ENCODE measurements around the gene LMLN. TPM values are rescaled to one million over a fixed set of nuclear protein-coding genes. Genes with fewer than 3 reads are reported as not detected.

Gene LMLN
- total and polyA plus RNA-seq, 2 of the 8 experiments (the other 6 are each of a cell fraction or from before 2014, with no cell fraction given), result 3.9 to 5.0 TPM

DNA sequence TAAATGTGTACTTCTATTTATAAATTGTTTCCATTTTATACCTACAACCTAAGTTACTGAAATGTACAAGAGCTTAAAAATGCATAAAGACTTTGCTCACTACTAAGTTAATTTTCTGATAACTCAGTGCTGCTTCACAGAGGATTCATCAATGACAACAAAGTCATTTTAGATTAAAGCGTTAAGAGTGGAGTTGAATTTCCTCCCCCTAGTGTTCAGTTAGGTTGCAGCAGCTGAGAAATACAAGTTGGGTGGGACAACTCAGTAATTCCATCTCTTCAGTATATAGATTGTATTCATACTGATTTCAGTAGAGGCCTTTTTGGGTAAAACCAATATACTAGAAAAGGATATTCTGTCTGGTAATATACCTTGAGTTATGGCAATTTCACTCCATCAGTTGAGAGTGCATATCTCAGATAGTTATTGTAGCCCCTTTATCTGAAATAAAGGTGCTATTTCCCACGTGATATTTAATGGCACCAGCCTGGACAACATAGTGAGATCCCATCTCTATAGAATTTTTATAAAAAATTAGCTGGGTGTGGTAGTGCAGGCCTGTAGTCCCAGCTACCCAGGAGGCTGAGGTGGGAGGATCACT lies 17.0 kb upstream of the LMLN start:
- 78% methylated on average over 2 of the region's 2 CpGs; no CpG with 5 or more reads in 1 of the 2 experiments for WGBS, 2 experiments (ENCODE audit: extremely low coverage in 1 of 2, insufficient coverage in 1 of 2, insufficient read length in 1 of 2, insufficient replicate concordance in 2 of 2, low coverage in 1 of 2, low lambda C conversion rate in 2 of 2, missing lambda C conversion rate in 1 of 2)

More for the DNA sequence above, 17.0 kb upstream of the LMLN start:
- Histone ChIP-seq H2BK120ac (replicated peaks; ENCODE audit: low read depth, low read length) (no peak overlapping the region), H3K9me3 (ENCODE audit: insufficient read depth in 2 of 2, low read depth in 1 of 2, low read length in 1 of 2) (no peaks in the 10 kb centered on the region), H3K4me2 (ENCODE audit: insufficient read depth in 1 of 2, low read depth in 2 of 2, low read length in 2 of 2) (no peak overlapping the region), H2BK5ac (ENCODE audit: low read depth, low read length) (no peak overlapping the region), H3K23me2 (ENCODE audit: low read depth, low read length) (no peaks in the 10 kb centered on the region), H3K9ac (replicated peaks in 1 of 4; ENCODE audit: extremely low read depth in 1 of 4, low read depth in 3 of 4, low read length in 3 of 4) (no peak overlapping the region), H4K8ac (ENCODE audit: extremely low read depth, insufficient read depth, low read length) (no peak overlapping the region), H3K36me3 (ENCODE audit: control insufficient read depth in 2 of 4, insufficient read depth in 4 of 4, low read length in 3 of 4) (no peaks in the 10 kb centered on the region), H3K27ac (ENCODE audit: low read depth, low read length) (no peak overlapping the region), H2AFZ (ENCODE audit: low read length) (no peak overlapping the region), H4K20me1 (replicated peaks in 1 of 2; ENCODE audit: control insufficient read depth in 1 of 2, insufficient read depth in 2 of 2, low read length in 2 of 2) (no peaks in the 10 kb centered on the region), H4K91ac (replicated peaks; ENCODE audit: insufficient read length, low read length) (no peak overlapping the region), H3K79me1 (ENCODE audit: low read depth, low read length) (no peaks in the 10 kb centered on the region), H3K23ac (ENCODE audit: insufficient read length) (no peak overlapping the region), H3K4ac (replicated peaks; ENCODE audit: insufficient read length, low read depth, low read length) (no peak overlapping the region), H3K18ac (ENCODE audit: extremely low read depth, low read length) (no peak overlapping the region), H2BK20ac (ENCODE audit: low read length) (no peak overlapping the region), H3K4me1 (replicated peaks in 1 of 4; ENCODE audit: control insufficient read depth in 3 of 4, insufficient read depth in 4 of 4, low read length in 3 of 4) (no peaks in the 10 kb centered on the region), H2AK5ac (ENCODE audit: low read depth, low read length) (no peak overlapping the region), H3K56ac (replicated peaks; ENCODE audit: insufficient read length, low read depth, low read length) (no peak overlapping the region), H2BK12ac (ENCODE audit: low read depth, low read length) (no peak overlapping the region), H3K14ac (ENCODE audit: insufficient read length) (no peak overlapping the region), H3K79me2 (ENCODE audit: control insufficient read depth in 1 of 2, insufficient read depth in 2 of 2, low read length in 2 of 2) (no peaks in the 10 kb centered on the region), H4K5ac (ENCODE audit: insufficient read length, low read depth, low read length) (no peak overlapping the region), H2BK15ac (ENCODE audit: low read length) (no peak overlapping the region), H3K27me3 (replicated peaks in 1 of 4; ENCODE audit: control insufficient read depth in 3 of 4, extremely low read depth in 1 of 4, insufficient read depth in 3 of 4, low read length in 3 of 4) (no peaks in the 10 kb centered on the region), H3K4me3 (ENCODE audit: extremely low read depth in 1 of 4, insufficient read depth in 2 of 4, low read depth in 3 of 4, low read length in 4 of 4) (no peak overlapping the region)
- ChIA-PET CTCF (ENCODE audit: partially characterized antibody) (interaction anchor here (0.5 to 2.7 kb wide), 20 partner anchors 8 to 167 kb away, joined by 3 to 22 read pairs (median 4); no protein-coding TSS in a partner anchor), POLR2A (ENCODE audit: partially characterized antibody) (interaction anchor here (0.9 to 2.3 kb wide), 3 partner anchors 8 to 14 kb away, joined by 4 to 11 read pairs (median 6); no protein-coding TSS in a partner anchor)
- TF ChIP-seq RAD21 (IDR thresholded peaks at IDR 0.05 in 1 of 2, conservative IDR thresholded peaks at IDR 0.05 in 1 of 2; ENCODE audit: low read depth in 2 of 2, low read length in 2 of 2) (peak; percentile 40 to 51; a peak in 3 of 4 replicates), SP4 (IDR thresholded peaks at IDR 0.05; ENCODE audit: low read length) (no peak)
- TF ChIP-seq, protein P1, sequence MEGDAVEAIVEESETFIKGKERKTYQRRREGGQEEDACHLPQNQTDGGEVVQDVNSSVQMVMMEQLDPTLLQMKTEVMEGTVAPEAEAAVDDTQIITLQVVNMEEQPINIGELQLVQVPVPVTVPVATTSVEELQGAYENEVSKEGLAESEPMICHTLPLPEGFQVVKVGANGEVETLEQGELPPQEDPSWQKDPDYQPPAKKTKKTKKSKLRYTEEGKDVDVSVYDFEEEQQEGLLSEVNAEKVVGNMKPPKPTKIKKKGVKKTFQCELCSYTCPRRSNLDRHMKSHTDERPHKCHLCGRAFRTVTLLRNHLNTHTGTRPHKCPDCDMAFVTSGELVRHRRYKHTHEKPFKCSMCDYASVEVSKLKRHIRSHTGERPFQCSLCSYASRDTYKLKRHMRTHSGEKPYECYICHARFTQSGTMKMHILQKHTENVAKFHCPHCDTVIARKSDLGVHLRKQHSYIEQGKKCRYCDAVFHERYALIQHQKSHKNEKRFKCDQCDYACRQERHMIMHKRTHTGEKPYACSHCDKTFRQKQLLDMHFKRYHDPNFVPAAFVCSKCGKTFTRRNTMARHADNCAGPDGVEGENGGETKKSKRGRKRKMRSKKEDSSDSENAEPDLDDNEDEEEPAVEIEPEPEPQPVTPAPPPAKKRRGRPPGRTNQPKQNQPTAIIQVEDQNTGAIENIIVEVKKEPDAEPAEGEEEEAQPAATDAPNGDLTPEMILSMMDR (IDR thresholded peaks at IDR 0.05; ENCODE audit: control extremely low read depth in 1 of 3, insufficient read depth in 1 of 3, low read depth in 1 of 3, low read length in 3 of 3), result peak in 2 of 3 experiments; percentile 55 to 67; a peak in 3 of 4 replicates
- DNase-seq (ENCODE audit: low read depth in 1 of 2, low spot score in 2 of 2) (no peak), FAIRE-seq (peak; percentile 48)

Data from H1 (cell line).